ENCODE results near the gene PSMD3. TPM values are rescaled to one million over a fixed set of nuclear protein-coding genes. Genes with fewer than 3 reads are reported as not detected.

The PSMD3 gene
- 106 and 191 TPM in 2 replicates for total RNA-seq

- H3K4me3 ChIP-seq (ENCODE audit: low read depth, low read length), result peak within 1 kb of the TSS; percentile 67
- TF ChIP-seq, protein P1, sequence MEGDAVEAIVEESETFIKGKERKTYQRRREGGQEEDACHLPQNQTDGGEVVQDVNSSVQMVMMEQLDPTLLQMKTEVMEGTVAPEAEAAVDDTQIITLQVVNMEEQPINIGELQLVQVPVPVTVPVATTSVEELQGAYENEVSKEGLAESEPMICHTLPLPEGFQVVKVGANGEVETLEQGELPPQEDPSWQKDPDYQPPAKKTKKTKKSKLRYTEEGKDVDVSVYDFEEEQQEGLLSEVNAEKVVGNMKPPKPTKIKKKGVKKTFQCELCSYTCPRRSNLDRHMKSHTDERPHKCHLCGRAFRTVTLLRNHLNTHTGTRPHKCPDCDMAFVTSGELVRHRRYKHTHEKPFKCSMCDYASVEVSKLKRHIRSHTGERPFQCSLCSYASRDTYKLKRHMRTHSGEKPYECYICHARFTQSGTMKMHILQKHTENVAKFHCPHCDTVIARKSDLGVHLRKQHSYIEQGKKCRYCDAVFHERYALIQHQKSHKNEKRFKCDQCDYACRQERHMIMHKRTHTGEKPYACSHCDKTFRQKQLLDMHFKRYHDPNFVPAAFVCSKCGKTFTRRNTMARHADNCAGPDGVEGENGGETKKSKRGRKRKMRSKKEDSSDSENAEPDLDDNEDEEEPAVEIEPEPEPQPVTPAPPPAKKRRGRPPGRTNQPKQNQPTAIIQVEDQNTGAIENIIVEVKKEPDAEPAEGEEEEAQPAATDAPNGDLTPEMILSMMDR (conservative IDR thresholded peaks at IDR 0.05; ENCODE audit: low read depth, low read length), result peak; percentile 76
- DNase-seq (ENCODE audit: low read depth), result peak; percentile 99
Observed at GRCh38 chr17:39980351-39981206, at the start of gene PSMD3. TSS of gene PSMD3 (plus strand) at chr17:39980807. CDS start at chr17:39980971, 164 bp downstream.

DNA sequence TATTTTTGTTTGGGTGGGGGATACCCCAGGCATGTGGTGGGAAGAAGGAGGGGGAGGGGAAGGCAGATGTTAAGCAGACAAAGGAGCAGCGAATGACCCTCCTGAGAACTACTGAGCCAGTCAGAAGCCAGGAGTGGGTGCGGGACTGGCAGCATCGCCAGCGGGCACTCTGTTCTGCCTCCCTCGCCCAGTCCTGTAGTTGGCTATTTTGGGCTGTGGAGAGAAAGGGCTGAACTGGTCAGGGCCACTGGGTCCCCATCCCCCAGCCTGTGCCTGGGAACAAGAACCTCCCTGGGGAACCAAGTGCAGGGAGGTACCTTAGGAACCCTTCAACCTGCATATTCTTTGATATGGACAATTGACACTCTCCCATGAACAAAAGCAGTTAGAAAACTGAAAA, 46.7 kb upstream of the PSMD3 start:
- no peak overlapping the region for H3K4me3 ChIP-seq (ENCODE audit: low read depth, low read length)
- no peak for DNase-seq (ENCODE audit: low read depth)
- TF ChIP-seq, protein P1 (conservative IDR thresholded peaks at IDR 0.05; ENCODE audit: low read depth, low read length), result no peak

- TF ChIP-seq, protein P1 (conservative IDR thresholded peaks at IDR 0.05; ENCODE audit: low read depth, low read length), result no peak
- DNase-seq (ENCODE audit: low read depth), result no peak
Observed at GRCh38 chr17:39934324-39934723, 46.3 kb upstream of the PSMD3 start.

GRCh38 chr17:39935909-39936308, 44.7 kb upstream of the PSMD3 start:
- no peak for DNase-seq (ENCODE audit: low read depth)
- TF ChIP-seq, protein P1 (conservative IDR thresholded peaks at IDR 0.05; ENCODE audit: low read depth, low read length), result no peak
- no peak overlapping the region for H3K4me3 ChIP-seq (ENCODE audit: low read depth, low read length)

More at GRCh38 chr17:39934324-39934723, 46.3 kb upstream of the PSMD3 start:
- no peak overlapping the region for H3K4me3 ChIP-seq (ENCODE audit: low read depth, low read length)

- DNase-seq (ENCODE audit: low read depth), result no peak
- no peak overlapping the region for H3K4me3 ChIP-seq (ENCODE audit: low read depth, low read length)
- TF ChIP-seq, protein P1 (conservative IDR thresholded peaks at IDR 0.05; ENCODE audit: low read depth, low read length), result no peak
Observed at GRCh38 chr17:39937447-39937846, 43.2 kb upstream of the PSMD3 start.

- no peak overlapping the region for H3K4me3 ChIP-seq (ENCODE audit: low read depth, low read length)
- TF ChIP-seq, protein P1 (conservative IDR thresholded peaks at IDR 0.05; ENCODE audit: low read depth, low read length), result no peak
- DNase-seq (ENCODE audit: low read depth), result no peak
Observed at GRCh38 chr17:39938140-39938869, 42.3 kb upstream of the PSMD3 start.
